ENCODE measurements around the gene RMI2. TPM values are rescaled to one million over a fixed set of nuclear protein-coding genes. Genes with fewer than 3 reads are reported as not detected.

RMI2 gene
- total and polyA plus RNA-seq, 2 of the 8 experiments (the other 6 are each of a cell fraction or from before 2014, with no cell fraction given), result 58.2 to 96.0 TPM

DNA sequence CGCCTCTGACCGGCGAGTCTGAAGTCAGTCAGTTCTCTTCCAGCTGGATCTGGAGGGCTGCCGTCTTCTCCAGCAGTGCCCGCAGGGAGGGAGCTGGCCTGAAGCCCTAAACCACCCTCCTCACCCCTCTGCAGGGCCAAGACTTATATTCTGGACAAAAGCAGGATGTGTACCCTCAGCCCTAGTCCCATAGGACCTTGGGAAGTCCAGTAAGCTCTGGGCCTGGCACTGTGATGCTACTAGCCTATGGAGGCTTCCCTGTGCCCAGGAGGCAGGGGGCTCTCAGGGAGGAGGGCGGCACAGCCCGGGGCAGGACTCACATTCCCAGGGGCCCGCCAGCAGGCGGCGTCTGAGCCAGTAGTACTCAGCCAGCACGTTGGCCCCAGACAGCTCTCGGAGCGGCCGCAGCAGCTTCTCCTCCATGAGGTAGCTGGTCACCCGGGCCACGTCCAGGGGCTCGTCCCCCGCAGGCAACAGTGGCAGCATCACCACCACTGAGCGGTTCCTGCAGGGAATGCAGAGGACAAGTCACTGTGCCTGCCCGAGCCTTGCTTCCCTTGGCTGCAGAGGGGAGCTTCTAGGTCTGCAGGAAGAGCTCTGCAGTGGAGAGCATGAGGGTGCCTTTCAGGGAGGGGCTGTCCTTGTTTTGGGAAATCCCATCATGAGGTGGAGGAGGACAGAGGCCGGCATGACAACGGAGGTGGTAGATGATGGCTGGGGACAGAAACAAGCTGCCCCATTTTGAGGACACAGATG, 41.7 kb downstream of the RMI2 start (continued):
- TF ChIP-seq, protein P1, sequence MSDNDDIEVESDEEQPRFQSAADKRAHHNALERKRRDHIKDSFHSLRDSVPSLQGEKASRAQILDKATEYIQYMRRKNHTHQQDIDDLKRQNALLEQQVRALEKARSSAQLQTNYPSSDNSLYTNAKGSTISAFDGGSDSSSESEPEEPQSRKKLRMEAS (IDR thresholded peaks at IDR 0.05), result peak; percentile 59
- TF ChIP-seq JUND (IDR thresholded peaks at IDR 0.05; ENCODE audit: low read length), result peak; percentile 13; the same call in 1 of the 2 replicates
